HG02678 (cell line): ENCODE measurements around the gene TMEM161A.
A peak's percentile ranks its signal among the peaks of the same experiment; 100 is the strongest.
"Not testable (repeated sequence)": the region's sequence is repeated elsewhere in the genome, so short reads cannot be mapped to it uniquely, and the experiment has no call there.

Experiments used
- ATAC-seq: cut with Tn5 transposase; IDR thresholded peaks from one replicate; pipeline ENCODE4 v1.9.1; 2021; ENCODE audit warnings: mild to moderate bottlenecking, moderate library complexity; ENCODE audit not compliant: unreplicated experiment

Gene TMEM161A

DNA sequence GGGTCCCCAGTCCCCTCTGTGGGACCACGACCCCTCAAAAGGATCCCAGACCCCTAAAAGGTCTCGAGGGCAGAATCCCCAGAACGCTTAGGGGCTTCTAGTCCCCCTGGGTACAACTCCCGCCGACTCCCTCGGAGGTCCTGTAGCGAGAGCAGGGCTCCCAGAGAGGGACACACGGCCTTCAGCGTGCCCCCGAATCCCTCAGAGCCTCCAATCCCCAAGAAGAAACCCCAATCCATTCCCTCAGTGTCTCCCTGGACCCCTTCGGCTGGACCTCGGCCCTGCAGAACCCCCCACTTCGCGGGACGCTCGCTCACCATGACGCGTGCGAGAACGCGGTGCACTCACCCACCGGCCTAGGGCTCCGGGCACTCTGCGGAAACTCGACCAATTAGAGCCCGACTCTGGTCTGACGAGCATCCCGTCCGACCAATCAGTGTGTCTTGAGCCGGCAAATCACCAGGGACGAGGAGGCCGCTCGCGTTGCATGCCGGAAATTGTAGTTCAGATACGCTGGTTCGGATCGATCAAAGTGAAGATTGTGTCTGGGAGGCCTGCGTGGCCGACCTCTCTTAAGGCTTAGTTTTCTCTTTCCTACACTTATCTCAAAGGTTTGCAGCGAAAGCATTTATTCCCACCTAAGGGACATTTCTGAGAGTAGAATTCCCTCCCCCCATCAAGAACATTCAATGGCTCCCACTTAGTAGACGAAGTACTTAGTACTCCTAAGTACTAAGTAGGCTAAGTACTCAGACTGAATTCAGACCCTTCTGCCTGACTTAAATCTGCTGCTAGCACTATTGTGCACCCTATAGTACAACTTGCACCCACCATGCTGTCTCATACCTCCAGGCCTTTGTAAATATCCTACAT, at the start of gene TMEM161A:
TMEM161A (minus strand) TSS at position 370 of the 873 bp plus-strand sequence; CDS start at position 320, 50 bp downstream.
- peak; percentile 99 for ATAC-seq

DNA sequence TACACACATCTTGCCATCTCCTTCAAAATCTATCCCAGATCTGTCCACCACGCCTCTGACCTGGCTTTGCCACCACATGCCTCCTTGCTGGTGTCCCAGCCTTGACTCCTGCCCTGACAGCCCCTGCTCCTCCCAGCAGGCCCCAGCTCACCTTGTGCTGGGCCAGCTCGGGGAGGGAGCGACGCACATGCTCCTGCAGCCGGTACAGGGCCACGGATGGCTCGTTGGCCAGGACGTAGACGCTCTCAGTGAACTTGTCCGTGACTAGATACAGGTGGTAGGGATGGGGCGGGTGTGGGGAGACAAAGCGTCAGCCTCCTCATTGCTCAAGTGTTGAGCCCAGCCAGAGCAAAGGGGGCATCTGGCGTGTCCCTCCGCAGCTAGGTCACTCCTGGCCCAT, 48.5 kb upstream of the TMEM161A start:
- ATAC-seq: no peak

DNA sequence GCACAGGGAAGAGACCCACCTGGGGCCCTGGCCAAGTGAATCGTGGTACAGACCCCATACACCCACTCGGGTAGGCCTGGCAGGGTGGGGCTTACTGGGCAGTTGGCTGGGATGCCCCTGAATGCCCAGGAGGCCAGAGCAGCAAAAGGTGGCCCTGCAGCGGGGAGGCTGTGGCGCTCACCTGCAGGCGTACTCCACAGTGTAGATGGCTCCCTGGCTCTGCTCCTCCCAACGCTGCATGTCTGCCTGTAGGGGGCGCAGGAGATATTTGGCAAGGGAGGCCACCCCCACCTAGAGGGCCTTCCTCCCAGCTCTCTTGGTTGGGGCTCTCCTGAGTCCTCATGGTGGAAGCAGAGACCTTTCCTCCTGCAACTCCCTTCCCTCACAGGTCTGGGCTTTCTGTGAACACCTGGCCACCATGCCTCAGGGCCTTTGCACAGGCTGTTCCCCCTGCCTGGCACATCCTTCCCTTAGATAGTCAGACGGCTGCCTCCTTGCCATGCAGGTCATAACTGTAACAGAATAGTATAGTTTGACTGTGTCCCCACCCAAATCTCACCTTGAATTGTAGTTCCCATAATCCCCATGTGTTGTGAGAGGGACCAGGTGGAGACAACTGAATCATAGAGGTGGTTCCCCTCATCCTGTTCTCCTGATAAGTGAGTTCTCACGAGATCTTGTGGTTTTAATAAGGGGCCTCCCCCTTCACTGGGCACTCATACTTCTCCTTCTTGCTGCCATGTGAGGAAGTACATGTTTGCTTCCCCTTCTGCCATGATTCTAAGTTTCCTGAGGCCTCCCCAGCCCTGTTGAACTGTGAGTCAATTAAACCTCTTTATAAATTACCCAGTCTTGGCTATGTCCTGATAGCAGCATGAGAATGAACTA, 47.8 kb upstream of the TMEM161A start:
- no peak for ATAC-seq

DNA sequence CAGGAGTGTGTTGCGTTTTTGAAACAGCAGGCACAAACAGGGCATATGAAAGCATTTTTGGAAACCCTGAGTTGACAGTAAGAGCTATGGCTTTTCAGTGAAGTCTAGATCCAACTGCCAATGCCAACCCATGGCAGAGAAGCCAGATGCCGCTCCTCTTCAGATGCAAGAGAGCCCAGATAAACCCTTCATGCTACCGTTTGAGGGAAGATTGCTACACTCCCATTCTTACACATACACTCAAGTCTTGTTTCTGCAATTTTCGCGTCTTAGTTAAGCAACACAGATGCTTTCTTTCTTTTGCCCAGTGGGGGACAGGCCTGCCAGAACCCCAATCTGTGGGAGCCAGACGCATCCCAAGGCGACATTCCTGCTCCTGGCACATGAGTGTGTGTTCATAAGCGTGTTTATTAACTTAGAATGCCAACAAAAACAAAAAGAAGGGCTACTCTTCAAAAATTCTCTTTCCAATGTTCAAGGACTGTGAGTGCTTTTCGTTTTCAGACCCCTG, 43.3 kb upstream of the TMEM161A start:
- ATAC-seq: no peak

DNA sequence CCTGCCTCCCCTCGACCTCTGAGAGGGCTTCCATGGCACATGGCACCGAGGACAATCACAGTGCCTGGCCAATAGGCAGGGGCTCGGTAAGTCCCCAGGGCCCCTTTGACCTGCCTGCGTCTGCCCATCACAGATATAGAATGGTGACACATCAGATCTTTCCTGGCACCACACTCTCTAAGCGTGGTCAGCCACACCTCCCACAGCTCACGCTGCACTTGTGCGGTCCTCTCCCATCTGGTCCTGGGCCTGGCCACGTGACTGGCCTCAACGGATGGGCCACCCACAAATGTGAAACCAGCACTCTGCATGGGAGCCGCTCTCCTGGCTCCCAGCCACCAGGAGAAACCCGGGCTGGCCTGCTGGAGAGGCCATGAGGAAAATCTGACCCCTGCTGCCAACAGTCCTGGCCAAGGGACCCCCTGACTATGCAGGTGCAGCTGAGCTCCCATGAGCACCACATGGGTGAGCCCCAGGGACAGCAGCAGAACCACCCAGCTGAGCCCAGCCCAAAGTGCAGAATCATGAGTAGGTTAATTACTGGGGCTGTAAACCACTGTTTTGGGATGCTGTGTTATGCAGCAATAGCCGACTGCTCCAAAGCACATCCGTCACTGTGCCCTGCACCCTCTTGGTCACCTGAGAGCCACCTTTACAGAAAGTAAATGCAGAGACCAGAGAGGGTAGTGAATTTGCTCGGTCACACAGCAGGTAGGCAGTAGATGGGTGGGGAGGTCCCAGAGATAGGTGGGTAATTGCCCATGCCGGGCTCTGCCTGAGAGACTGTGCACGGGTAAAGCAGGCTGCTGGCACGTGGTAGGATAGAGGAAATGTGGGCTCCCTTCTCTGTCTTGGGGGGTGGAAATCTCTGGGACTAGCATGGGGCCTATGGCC, 41.5 kb upstream of the TMEM161A start:
- ATAC-seq: no peak

DNA sequence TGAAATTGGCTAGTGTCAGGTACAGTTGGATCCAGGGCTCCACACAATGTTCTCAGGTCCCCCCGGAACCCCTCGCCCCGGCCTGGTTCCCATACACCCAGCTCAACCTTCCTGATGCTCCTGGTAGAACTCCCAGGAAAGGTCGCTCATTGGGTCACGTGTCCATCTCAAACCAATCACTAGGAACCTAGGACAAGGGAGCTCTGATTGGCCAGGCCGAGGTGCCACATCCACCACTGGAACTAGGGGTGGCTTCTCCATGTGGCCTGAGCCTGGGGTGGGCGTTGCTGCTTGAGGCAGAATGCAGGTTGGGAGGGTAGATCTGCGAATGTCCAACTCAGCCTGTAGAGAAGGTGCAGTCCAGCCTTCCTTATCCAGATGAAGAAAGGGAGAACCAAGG, 38.7 kb upstream of the TMEM161A start:
- ATAC-seq: no peak

DNA sequence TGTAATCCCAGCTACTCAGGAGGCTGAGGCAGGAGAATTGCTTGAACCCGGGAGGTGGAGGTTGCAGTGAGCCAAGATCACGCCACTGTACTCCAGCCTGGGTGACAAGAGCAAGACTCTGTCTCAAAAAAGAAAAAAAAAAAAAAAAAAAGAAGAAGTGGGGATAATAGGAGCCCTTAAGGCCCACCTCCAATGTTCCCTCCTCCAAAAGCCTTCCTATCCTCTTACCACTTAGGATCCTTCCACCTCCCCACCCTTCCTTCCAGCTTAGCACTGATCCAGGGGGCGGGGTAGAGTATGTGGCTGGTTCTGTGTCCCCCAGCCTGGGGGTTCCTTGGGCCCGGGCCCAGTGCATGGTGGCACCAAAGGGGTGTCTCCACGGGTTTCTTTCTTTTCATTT, 35.0 kb upstream of the TMEM161A start:
- not testable (repeated sequence) for ATAC-seq

DNA sequence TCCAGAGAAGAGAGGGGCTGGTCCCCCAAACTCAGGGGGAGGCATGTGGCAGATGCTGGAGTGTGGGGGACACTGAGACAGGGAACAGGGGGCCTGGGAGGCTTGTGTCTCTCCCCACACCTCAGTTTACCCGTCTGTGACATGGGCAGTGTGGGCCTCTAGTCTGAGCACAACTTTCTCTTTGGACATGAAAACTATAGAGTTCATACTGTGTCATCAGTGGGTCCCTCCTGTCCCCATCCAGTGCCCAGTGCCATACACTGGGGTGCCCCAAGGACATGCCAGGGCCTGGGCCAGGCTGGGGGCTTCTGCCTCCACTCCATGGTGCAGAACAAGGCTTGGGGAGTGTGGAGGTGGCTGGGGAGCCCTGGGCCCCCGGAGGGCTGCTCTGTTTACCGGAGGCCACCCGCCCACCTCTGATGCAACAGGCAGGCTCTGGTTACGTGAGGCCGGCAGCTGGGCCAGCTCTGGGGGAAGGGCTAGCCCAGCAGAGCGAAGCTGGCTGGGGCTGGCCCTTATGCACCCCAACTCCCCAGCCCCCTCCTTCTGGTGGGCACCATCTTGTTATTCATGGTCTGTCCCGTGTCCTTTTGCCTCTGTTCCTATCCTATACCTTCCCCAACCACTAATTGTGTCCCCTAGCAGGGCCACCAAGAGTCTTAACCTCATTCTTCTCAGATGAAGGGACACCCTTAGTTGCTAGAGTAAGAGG, 33.7 kb upstream of the TMEM161A start:
- ATAC-seq: no peak

DNA sequence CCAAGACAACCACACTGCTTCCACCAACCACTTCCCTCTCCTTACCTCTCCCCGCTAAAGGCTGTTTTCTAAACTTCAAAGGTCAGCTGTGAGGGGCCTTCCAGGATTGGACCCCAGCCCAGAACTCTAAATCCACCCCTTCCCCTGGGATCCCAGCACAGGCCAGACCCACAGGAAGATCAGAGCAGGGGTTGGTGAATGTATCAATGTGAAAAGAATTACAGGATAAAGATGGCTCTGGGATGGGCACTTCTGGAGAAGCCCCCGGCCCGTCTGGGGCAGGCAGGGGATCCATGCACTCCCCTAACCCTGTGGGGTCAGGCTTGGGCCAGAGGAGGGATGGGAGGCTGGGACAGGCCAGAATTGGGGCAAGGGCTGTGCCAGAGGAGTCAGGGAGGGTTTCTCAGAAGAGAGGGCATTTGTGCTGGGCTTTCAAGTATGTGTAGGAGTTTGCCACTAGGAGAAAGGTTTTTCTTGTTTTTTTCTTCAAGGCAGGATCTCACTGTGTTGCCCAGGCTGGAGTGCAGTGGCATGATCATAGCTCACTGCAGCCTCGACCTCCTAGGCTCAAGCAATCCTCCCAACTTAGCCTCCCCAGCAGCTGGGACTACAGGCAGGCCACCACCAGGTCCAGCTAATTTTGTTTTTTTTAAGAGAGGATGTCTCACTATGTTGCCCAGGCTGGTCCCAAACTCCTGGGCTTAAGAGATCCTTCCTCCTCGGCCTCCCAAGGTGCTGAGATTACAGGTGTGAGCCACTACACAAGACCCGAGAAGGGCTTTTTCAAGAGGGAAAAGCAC, 32.8 kb upstream of the TMEM161A start:
- no peak for ATAC-seq

DNA sequence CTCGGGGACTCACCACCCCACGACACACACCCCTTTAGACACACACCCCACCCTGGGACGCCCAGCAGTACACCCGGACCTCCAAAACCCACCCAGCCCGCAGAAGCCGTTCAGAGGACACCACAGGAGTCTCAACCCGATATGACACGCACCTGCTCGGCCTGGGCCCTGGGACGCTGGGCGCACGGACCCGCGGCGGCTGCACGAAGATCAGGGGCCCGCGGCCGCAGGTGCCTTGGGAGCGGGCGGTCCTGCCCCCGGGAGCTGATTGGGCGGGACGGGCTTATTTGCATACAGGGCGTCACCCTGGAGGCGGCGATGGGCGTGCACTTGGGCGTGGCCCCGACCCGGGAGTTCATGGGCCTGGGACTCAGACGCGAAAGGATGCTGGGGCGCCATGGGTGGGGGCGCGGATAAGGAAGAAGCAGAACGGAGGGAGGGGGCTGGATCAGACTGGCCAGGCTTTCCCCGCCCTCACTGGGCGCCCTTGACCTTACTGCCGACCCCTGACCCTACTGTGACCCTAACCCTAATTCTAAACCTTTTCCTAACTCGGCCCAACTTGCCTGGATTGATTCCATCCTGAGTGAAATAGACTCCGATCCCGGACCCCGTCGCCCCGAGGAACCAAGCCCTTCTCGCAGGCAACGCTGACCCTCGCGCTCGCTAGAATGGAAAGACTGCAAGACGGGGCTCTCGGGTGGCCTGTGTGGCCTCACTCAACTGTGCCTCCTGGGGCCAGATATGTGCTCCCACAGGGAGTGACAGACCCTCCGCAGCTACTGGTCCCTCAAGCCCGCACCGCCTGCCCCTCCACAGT, 32.0 kb upstream of the TMEM161A start, which contains the start of gene MEF2B:
MEF2B (minus strand) TSS at position 211 of the 820 bp plus-strand sequence. CDS start 19,528 bp downstream, outside the sequence.
- peak; percentile 93 for ATAC-seq

DNA sequence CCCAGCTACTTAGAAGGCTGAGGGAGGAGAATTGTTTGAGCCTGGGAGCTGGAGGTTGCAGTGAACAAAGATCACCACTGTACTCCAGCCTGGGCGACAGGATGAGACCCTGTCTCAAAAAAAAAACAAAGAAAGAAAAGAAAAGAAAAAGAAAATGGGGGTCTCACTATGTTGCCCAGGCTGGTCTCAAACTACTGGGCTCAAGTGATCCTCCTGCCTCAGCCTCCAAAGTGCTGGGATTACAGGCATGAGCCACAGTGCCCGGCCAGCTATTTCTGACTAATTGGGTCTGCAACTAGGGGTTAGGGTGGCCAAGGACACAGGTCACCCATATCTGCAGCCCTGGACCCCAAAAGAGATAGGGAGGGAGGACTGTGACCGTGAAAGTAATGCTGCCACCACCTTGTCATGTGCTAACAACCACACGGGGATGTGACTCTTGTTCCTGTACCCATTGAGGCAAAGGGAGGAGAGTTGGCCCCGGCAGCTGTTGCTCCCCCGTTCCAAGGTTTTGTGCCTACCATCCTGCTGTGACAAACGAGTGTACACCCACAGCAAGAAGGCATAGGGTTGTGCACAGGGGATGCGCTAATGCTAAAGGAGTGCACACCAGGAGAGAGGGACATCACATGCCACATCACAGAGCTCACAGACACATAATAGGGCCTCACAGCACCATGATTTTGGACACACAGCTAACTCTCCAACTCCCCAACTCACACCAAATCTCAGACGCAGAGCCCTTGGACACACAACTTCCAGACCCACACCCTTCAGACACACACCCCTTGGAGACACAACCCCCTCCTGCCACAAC, 31.2 kb upstream of the TMEM161A start:
- no peak for ATAC-seq

DNA sequence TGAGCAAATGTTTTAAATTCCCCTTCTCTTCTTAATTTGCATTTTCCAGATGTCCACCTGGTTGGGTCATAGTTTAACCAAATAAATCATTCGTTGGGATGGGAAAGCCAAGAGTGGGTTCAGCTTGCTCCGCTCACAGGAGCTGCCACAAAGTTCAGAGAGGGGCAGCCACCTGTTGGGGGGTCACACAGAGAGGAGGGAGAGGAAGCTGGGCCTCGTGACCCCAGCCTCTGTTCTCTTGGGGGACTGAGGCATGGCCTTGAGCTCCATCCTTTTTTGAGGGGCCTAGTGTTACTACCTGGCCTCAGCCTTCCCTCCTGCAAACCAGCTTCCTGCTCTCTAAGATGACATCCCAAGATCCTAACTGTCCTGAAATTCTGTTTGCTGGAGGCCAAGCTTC, 29.3 kb upstream of the TMEM161A start:
- ATAC-seq: no peak

DNA sequence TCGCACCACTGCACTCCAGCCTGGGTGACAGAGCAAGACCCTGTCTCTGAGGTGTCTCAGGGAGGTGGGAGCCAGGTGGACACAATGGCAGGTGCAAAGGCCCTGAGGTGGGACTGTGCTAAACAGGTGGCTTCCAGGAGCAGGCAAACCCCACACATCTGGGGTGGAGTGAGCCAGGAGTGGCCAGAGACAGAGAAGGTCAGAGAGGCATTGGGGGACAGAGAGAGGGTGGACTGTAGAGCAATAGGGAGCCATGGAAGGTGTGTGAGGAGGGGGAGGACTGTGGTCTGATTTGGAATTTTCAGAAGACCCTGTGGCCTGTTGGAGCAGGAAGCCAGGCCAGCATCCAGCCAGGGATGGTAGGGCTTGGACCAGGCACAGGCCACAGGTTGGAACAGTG, 27.1 kb upstream of the TMEM161A start:
- ATAC-seq: no peak

DNA sequence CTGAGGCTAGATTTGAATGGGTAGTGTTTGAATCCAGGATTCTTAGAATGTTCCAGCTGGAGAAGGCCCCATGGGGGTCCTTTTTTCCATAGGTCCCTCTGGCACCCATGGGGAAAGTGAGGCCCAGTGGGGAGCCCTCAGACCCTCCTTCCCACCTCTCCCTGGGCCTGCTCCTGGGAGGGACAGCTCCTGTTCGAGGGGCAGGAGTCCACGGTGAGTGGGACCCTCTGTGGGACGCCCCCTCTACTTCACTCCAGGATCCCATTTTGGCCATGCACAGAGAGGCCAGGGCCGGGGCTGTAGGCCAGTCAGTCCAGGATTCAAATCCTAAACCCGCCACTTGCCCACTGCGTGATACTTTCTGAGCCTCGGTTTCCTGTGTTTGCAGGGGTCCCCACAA, 24.2 kb upstream of the TMEM161A start:
- no peak for ATAC-seq

DNA sequence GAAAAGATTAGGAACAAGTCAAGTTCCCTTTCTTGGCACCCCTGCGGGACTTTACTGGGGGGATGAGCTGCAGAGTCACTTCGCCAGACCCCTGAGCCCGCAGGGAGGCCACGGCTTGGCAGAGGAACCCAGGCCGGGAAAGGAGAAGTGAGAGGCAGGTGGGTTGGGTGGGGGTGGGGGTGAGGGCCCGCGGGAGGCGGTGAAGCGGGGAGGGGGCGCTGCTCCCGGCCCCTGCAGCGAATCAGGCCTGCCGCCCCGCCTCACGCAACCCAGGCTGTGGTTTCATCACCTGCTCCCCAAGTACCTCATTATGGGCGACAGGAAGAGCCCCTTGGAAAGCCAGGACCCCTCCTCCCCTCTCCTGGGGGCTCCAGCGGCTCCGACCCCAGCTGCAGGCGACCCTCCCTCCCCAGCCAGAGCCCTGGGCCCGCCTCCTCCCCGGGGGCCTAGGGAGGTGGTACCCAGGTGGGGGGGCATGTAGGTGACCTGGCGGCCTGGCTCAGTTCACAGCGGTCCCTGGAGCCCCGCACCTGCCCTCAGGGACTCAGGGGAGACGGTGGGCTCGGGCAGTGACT, 22.3 kb upstream of the TMEM161A start:
- ATAC-seq: no peak

DNA sequence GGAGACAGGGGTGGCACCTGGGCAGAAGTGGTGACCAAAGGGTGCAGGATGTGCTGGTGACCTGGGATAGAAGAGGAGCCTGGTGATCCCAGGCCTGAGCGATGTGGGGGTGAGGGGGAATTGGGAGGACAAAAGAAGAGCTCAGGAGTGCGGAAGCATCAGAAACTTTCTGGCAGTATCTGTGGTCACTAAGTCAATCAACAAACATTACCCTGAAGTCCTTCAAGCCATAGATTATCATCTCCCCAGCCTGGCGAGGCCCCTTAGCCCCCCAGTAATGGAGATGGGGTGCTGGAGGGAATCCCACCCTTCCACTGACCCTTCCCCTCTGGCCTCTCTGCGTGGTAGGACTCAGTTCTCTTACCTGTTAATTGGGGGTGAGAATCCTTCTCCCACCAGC, 21.3 kb upstream of the TMEM161A start:
- ATAC-seq: no peak

DNA sequence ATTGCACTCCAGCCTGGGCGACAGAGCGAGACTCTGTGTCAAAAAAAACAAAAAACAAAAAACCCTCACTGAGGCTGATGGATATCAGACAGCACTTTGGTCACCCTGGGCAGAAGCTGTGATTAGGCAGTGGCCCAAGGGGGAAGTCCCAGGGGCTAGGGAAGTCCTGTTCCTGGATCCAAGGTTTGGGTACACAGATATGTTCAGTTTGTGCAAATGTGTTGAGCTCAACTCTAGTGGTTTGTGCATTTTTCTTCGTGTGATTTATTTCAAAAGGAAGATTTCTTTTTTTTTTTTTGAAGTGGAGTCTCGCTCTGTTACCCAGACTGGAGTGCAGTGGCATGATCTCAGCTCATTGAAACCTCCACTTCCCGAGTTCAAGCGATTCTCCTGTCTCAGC, 19.5 kb upstream of the TMEM161A start:
- no peak for ATAC-seq
